K562 (cell line): Measurements from ENCODE around the gene LYPD5. TPM values are rescaled to one million over a fixed set of nuclear protein-coding genes. Genes with fewer than 3 reads are reported as not detected.

Source experiments
- ATAC-seq: fragments of 200-7000 bp; cut with Tn5 transposase; 3 replicates; pipeline ENCODE4 v1.9.1; 2020; ENCODE audit warnings: moderate library complexity
- BruUV-seq: library from RNA; stranded (reverse); fragments of 400-500 nt; replicated peaks from 2 replicates; lab custom pipeline; 2021; lab: Mats Ljungman, UMichigan
- CTCF ChIA-PET: fragments of 300-600 bp; formaldehyde crosslinking; extraction: SDS; loops from one replicate; lab custom pipeline; 2021; ENCODE audit warnings: low intra/inter-chr PET ratio; lab: Yijun Ruan, JAX
- POLR2A ChIA-PET: fragments of 300-600, 350-650 bp; sonication (Branson Sonifier 250); formaldehyde crosslinking; extraction: SDS; loops from one replicate; lab custom pipeline; 2021; ENCODE audit warnings: antibody characterized with exemption, inconsistent platforms; lab: Yijun Ruan, JAX
- DNase-seq, 4 experiments: peaks; one replicate each; pipeline versions ENCODE4 v3.0.0 to v3.0.0-alpha.2; 2011 to 2018; ENCODE audit warnings: low spot score in 3 of 4, mixed read lengths in 3 of 4; ENCODE audit errors: extremely low read depth in 1 of 4
- FAIRE-seq: peaks from 2 replicates; lab custom pipeline; 2011; peaks lifted over from hg19 to GRCh38; lab: Jason Lieb, UNC
- H2AFZ ChIP-seq: 2 replicates; pipeline ENCODE4 v1.6.0; 2011; ENCODE audit warnings: low read depth, low read length, control low read depth, inconsistent platforms
- H3K27ac ChIP-seq: fragments of 200-600 bp; 3 replicates; pipeline ENCODE4 v1.8.0; 2011; ENCODE audit warnings: low read depth, mild to moderate bottlenecking, control low read depth, inconsistent platforms, low read length, moderate library complexity, mixed read lengths; ENCODE audit errors: extremely low read depth
- H3K27me3 ChIP-seq, 2 experiments: fragments of 300-600 bp in 1 of 2; 2 replicates in 1 of 2; 3 replicates in 1 of 2; pipeline versions ENCODE4 v1.6.0 to v1.8.0; 2011; ENCODE audit warnings: inconsistent platforms in 2 of 2, low read length in 2 of 2, mild to moderate bottlenecking in 1 of 2, mixed read lengths in 1 of 2, moderate library complexity in 1 of 2; ENCODE audit not compliant: control insufficient read depth in 2 of 2, insufficient read depth in 2 of 2
- H3K36me3 ChIP-seq: fragments of 300-600 bp; 3 replicates; pipeline ENCODE4 v1.8.0; 2011; ENCODE audit warnings: mild to moderate bottlenecking, low read length, inconsistent platforms; ENCODE audit not compliant: control insufficient read depth, insufficient read depth
- H3K4me1 ChIP-seq, 2 experiments: fragments of 200-600 bp in 1 of 2; replicated peaks in 1 of 2; 2 replicates in 1 of 2; 3 replicates in 1 of 2; pipeline versions ENCODE4 v1.5.1 to v1.8.0; 2011; ENCODE audit warnings: inconsistent platforms in 2 of 2, low read length in 2 of 2, mild to moderate bottlenecking in 1 of 2, mixed read lengths in 1 of 2, moderate library complexity in 1 of 2; ENCODE audit not compliant: control insufficient read depth in 2 of 2, insufficient read depth in 2 of 2
- H3K4me2 ChIP-seq: 2 replicates; pipeline ENCODE4 v1.6.1; 2011; ENCODE audit warnings: low read length, control low read depth, inconsistent platforms, mixed read lengths; ENCODE audit not compliant: insufficient read depth
- H3K4me3 ChIP-seq: fragments of 200-600 bp; sonication (generic), shearing (Covaris generic); 2 replicates; pipeline ENCODE4 v1.5.1; 2016; ENCODE audit warnings: control low read depth, inconsistent platforms
- H3K79me2 ChIP-seq: fragments of 200-600 bp; 3 replicates; pipeline ENCODE4 v1.8.0; 2011; ENCODE audit warnings: low read length, inconsistent platforms; ENCODE audit not compliant: control insufficient read depth, insufficient read depth
- H3K9ac ChIP-seq, 2 experiments: 2 replicates each; pipeline versions ENCODE4 v1.6.0 to v1.6.1; 2011; ENCODE audit warnings: low read depth in 2 of 2, low read length in 2 of 2, control low read depth in 1 of 2, inconsistent platforms in 1 of 2, mild to moderate bottlenecking in 1 of 2, mixed read lengths in 1 of 2; ENCODE audit not compliant: insufficient read depth in 1 of 2
- H3K9me1 ChIP-seq: one replicate; pipeline ENCODE4 v1.6.0; 2011; ENCODE audit warnings: inconsistent platforms, mild to moderate bottlenecking, low read length, moderate library complexity; ENCODE audit not compliant: control insufficient read depth, insufficient read depth
- H3K9me3 ChIP-seq: replicated peaks from 2 replicates; pipeline ENCODE4 v1.5.1; 2011; ENCODE audit warnings: low read depth, low read length, inconsistent platforms; ENCODE audit not compliant: control insufficient read depth, insufficient read depth
- H4K20me1 ChIP-seq: replicated peaks from 2 replicates; pipeline ENCODE4 v1.6.1; 2011; ENCODE audit warnings: low read length, inconsistent platforms, mixed read lengths; ENCODE audit not compliant: control insufficient read depth, insufficient read depth
- CEBPZ ChIP-seq: fragments of 150-350 bp; IDR thresholded peaks from 2 replicates; pipeline ENCODE4 v1.6.1; 2014; ENCODE audit warnings: low read depth, mild to moderate bottlenecking, low read length, borderline replicate concordance
- FOXO4 ChIP-seq: fragments of 450-650 bp; formaldehyde crosslinking; IDR thresholded peaks from 2 replicates; pipeline ENCODE4 v1.4.0; 2020; ENCODE audit warnings: mild to moderate bottlenecking, moderate library complexity
- HNRNPH1 ChIP-seq: fragments of 200-400 bp; formaldehyde crosslinking; optimal IDR thresholded peaks from 2 replicates; pipeline ENCODE3; 2017; ENCODE audit warnings: low read depth, mild to moderate bottlenecking, low read length, moderate library complexity
- NFIC ChIP-seq: fragments of 450-650 bp; IDR thresholded peaks from 2 replicates; pipeline ENCODE4 v1.6.1; 2017; ENCODE audit warnings: mild to moderate bottlenecking, inconsistent platforms
- PKNOX1 ChIP-seq: fragments of 450-650 bp; IDR thresholded peaks from 2 replicates; pipeline ENCODE4 v1.6.1; 2016
- RFX7 ChIP-seq: fragments of 250-450 bp; sonication (Bioruptor Pico); IDR thresholded peaks from 2 replicates; pipeline ENCODE4 v1.5.1; 2021; ENCODE audit warnings: mild to moderate bottlenecking
- RREB1 ChIP-seq: fragments of 250-450 bp; sonication (Bioruptor Pico); IDR thresholded peaks from 2 replicates; pipeline ENCODE4 v1.4.0; 2020
- WGBS: fragments of 100-300 bp; shearing (Covaris generic); methylation state at CpG from one replicate; pipeline ENCODE4 v1.1.6; 2016; ENCODE audit warnings: low coverage, mixed read lengths; ENCODE audit not compliant: insufficient coverage; ENCODE audit errors: missing lambda C conversion rate; 5-methylcytosine and 5-hydroxymethylcytosine counted together
- in situ Hi-C: fragments of 300-500 bp; cut with MboI; formaldehyde crosslinking; loops from 4 replicates; pipeline ENCODE4 v1.15.0; 2018; ENCODE audit warnings: inconsistent platforms, mixed read lengths
- intact Hi-C: fragments of 100-400 bp; cut with micrococcal nuclease; formaldehyde crosslinking; loops from 2 replicates; pipeline ENCODE4 v1.14.2; 2022
- polyA plus RNA-seq, 8 experiments: library from polyadenylated mRNA; depleted of rRNA in 4 of 8; stranded (reverse) in 5 of 8; unstranded in 3 of 8; fragments of >200 nt; fragmentation: Nextera tagmentation in 2 of 8; fragmentation: Illumina TruSeq in 1 of 8; extraction: Ambion mirVana in 2 of 8; extraction: Trizol in 1 of 8; gene quantifications; 2 replicates each; pipeline versions ENCODE4 v1.2.1 to v1.2.3, GENCODE V29; 2011 to 2014; ENCODE audit warnings: inconsistent platforms in 1 of 8, missing spikeins in 1 of 8
- total RNA-seq, 7 experiments: library from RNA; depleted of rRNA in 6 of 7; stranded (reverse); fragments of >200 nt in 6 of 7; fragmentation: Illumina TruSeq in 2 of 7; extraction: Trizol in 2 of 7; gene quantifications; 2 replicates each; pipeline versions ENCODE4 v1.2.1 to v1.2.3, GENCODE V29; 2011 to 2021; ENCODE audit warnings: low replicate concordance in 1 of 7

Gene LYPD5
- total and polyA plus RNA-seq, 9 of the 15 experiments (the other 6 are each of a cell fraction or from before 2014, with no cell fraction given): 0.03 to 0.22 (median 0.10) TPM; not detected in 3

- Histone ChIP-seq H3K9ac (no peak overlapping the region), H3K36me3 (no peaks in the 10 kb centered on the region), H3K79me2 (no peaks in the 10 kb centered on the region), H2AFZ (peak overlapping the region; percentile 68; the same call in 1 of the 2 replicates), H3K9me3 (no peaks in the 10 kb centered on the region), H3K4me1 (peaks cover 0 to 7% of the 10 kb centered on the region in 2 experiments; a peak in 3 of 5 replicates), H4K20me1 (no peaks in the 10 kb centered on the region), H3K4me2 (peak overlapping the region; percentile 40), H3K27ac (no peak overlapping the region), H3K9me1 (no peaks in the 10 kb centered on the region), H3K27me3 (no peaks in the 10 kb centered on the region), H3K4me3 (peak overlapping the region; percentile 28)
- ChIA-PET POLR2A (no interaction called here), CTCF (no interaction called here)
- no peak for TF ChIP-seq CEBPZ
- TF ChIP-seq NFIC: peak; percentile 74
- no peak for TF ChIP-seq FOXO4 (CRISPR knock-in tag)
- TF ChIP-seq RFX7 (CRISPR knock-in tag): no peak
- TF ChIP-seq PKNOX1: peak; percentile 23
- no peak for TF ChIP-seq HNRNPH1
- no peak for TF ChIP-seq RREB1 (CRISPR knock-in tag)
- no TSS peak for BruUV-seq
- FAIRE-seq (peak; percentile 70), DNase-seq (peak in 1 of 4 experiments; percentile 38), ATAC-seq (peak; percentile 67)
- WGBS: 8% methylated on average over 2 of the region's 2 CpGs
- intact Hi-C loops (no loop called here), in situ Hi-C loops (no loop called here)
Observed at GRCh38 chr19:43804432-43804831, 2.2 kb upstream of the LYPD5 start.
